ENCODE data around the gene SDC3. TPM values are rescaled to one million over a fixed set of nuclear protein-coding genes. Genes with fewer than 3 reads are reported as not detected.

Gene SDC3
- total RNA-seq, 1 donor from 2014 or later = 2.4 TPM

GRCh38 chr1:30855686-30856259 is 52.8 kb downstream of the SDC3 start:
- H3K4me3 ChIP-seq (ENCODE audit: low read depth, low read length) = no peak overlapping the region
- DNase-seq (ENCODE audit: low read depth) (no peak), FAIRE-seq (no peak)
- H3K27me3 ChIP-seq (ENCODE audit: control insufficient read depth, insufficient read depth, low read length) = peaks cover 4% of the 10 kb centered on the region
- no peak for TF ChIP-seq CTCF (IDR thresholded peaks at IDR 0.05; ENCODE audit: insufficient read depth, low read length, severe bottlenecking)
- no peaks in the 10 kb centered on the region for H3K36me3 ChIP-seq (ENCODE audit: control insufficient read depth, insufficient read depth, low read length)

GRCh38 chr1:30853350-30853749 is 55.2 kb downstream of the SDC3 start:
- FAIRE-seq = no peak

GRCh38 chr1:30852026-30852425 is 56.5 kb downstream of the SDC3 start:
- peak; percentile 24 for DNase-seq (ENCODE audit: low read depth)
- no peak for FAIRE-seq
- TF ChIP-seq CTCF (IDR thresholded peaks at IDR 0.05; ENCODE audit: insufficient read depth, low read length, severe bottlenecking) = no peak
- no peak overlapping the region for H3K4me3 ChIP-seq (ENCODE audit: low read depth, low read length)
- peaks cover 5% of the 10 kb centered on the region for H3K27me3 ChIP-seq (ENCODE audit: control insufficient read depth, insufficient read depth, low read length)
- no peaks in the 10 kb centered on the region for H3K36me3 ChIP-seq (ENCODE audit: control insufficient read depth, insufficient read depth, low read length)

More at GRCh38 chr1:30853350-30853749, 55.2 kb downstream of the SDC3 start:
- no peaks in the 10 kb centered on the region for H3K36me3 ChIP-seq (ENCODE audit: control insufficient read depth, insufficient read depth, low read length)
- peaks cover 5% of the 10 kb centered on the region for H3K27me3 ChIP-seq (ENCODE audit: control insufficient read depth, insufficient read depth, low read length)
- no peak overlapping the region for H3K4me3 ChIP-seq (ENCODE audit: low read depth, low read length)
- TF ChIP-seq CTCF (IDR thresholded peaks at IDR 0.05; ENCODE audit: insufficient read depth, low read length, severe bottlenecking) = no peak
- no peak for DNase-seq (ENCODE audit: low read depth)

- H3K36me3 ChIP-seq (ENCODE audit: control insufficient read depth, insufficient read depth, low read length) = no peaks in the 10 kb centered on the region
- DNase-seq (ENCODE audit: low read depth) = no peak
- no peak for TF ChIP-seq CTCF (IDR thresholded peaks at IDR 0.05; ENCODE audit: insufficient read depth, low read length, severe bottlenecking)
- H3K4me3 ChIP-seq (ENCODE audit: low read depth, low read length) = no peak overlapping the region
- H3K27me3 ChIP-seq (ENCODE audit: control insufficient read depth, insufficient read depth, low read length) = peaks cover 5% of the 10 kb centered on the region
- FAIRE-seq = no peak
Observed at GRCh38 chr1:30851286-30851685, 57.3 kb downstream of the SDC3 start.

GRCh38 chr1:30850607-30851006 is 58.0 kb downstream of the SDC3 start:
- DNase-seq (ENCODE audit: low read depth) = no peak
- no peak for FAIRE-seq
- no peak for TF ChIP-seq CTCF (IDR thresholded peaks at IDR 0.05; ENCODE audit: insufficient read depth, low read length, severe bottlenecking)
- H3K27me3 ChIP-seq (ENCODE audit: control insufficient read depth, insufficient read depth, low read length) = peaks cover 5% of the 10 kb centered on the region
- no peaks in the 10 kb centered on the region for H3K36me3 ChIP-seq (ENCODE audit: control insufficient read depth, insufficient read depth, low read length)
- H3K4me3 ChIP-seq (ENCODE audit: low read depth, low read length) = no peak overlapping the region

DNA sequence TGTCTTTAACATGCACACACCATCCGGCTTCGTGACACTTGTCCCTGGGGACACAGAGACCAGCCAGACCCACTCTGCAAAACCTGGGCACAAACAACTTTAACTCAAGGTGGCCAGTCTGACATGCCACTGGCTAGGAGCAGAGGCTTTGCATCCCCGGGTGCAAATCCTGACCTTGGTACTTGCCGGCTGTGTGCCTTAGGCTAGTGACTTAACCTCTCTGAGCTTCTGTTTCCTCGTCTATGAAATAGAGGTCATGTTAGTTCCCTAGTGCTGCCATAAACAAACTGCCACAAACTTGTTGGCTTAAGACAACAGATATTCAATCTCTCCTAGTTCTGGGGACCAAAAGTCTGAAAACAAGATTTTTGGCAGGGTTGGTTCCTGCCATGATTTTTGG is 60.4 kb downstream of the SDC3 start:
- Histone ChIP-seq H3K27me3 (ENCODE audit: control insufficient read depth, insufficient read depth, low read length) (peaks cover 15% of the 10 kb centered on the region), H3K36me3 (ENCODE audit: control insufficient read depth, insufficient read depth, low read length) (no peaks in the 10 kb centered on the region), H3K4me3 (ENCODE audit: low read depth, low read length) (no peak overlapping the region)
- DNase-seq (ENCODE audit: low read depth) (no peak), FAIRE-seq (no peak)
- no peak for TF ChIP-seq CTCF (IDR thresholded peaks at IDR 0.05; ENCODE audit: insufficient read depth, low read length, severe bottlenecking)

Data from bronchial epithelial cell (primary cell).